ENCODE results near the gene MRPL24.

MRPL24 gene

GRCh38 chr1:156709757-156710489, 31.0 kb downstream of the MRPL24 start:
- DNase-seq (ENCODE audit: low spot score) = no peak

GRCh38 chr1:156709031-156709430, 31.9 kb downstream of the MRPL24 start:
- DNase-seq (ENCODE audit: low spot score) = no peak

- DNase-seq (ENCODE audit: low spot score) = no peak
Observed at GRCh38 chr1:156708218-156708661, 32.6 kb downstream of the MRPL24 start.

- DNase-seq (ENCODE audit: low spot score) = no peak
Observed at GRCh38 chr1:156707417-156708217, 33.3 kb downstream of the MRPL24 start.

DNA sequence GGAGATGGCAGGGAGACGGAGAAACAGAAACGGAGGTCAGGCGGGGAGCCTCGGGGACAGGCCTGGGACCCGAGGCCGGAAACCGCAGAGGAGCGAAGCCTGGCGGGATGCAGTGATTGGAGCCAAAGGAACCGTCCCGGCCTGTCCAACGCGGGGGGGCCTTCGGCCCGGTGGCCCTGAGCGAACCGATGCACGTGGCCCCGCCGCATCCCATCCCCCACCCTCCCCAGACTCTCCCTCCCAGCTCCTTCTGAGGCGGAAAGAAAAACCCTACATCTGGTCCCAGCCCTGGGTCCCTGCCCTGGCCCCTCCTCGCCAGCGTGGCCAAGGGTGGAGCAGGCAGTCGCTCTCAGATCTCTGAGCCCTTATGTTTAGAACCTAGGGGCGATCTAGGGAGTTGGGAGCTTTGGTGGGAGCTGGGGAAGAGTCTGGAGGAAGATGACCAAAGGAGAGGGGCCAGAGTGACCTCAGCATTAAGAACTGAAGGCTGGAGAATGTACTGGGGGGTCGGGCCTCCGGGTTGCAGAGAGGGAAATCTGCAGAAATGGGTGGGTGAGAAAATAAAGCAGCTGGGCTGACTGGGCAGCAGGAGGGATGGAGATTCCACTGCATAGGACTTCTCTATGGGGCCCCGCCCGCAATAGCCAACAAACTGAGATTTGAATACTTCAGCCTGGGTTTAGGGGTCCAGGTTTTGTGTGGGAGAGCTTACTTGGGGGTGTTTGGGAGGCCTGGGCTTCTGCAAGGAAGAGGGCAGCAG, 34.1 kb downstream of the MRPL24 start:
- no peak for DNase-seq (ENCODE audit: low spot score)

DNA sequence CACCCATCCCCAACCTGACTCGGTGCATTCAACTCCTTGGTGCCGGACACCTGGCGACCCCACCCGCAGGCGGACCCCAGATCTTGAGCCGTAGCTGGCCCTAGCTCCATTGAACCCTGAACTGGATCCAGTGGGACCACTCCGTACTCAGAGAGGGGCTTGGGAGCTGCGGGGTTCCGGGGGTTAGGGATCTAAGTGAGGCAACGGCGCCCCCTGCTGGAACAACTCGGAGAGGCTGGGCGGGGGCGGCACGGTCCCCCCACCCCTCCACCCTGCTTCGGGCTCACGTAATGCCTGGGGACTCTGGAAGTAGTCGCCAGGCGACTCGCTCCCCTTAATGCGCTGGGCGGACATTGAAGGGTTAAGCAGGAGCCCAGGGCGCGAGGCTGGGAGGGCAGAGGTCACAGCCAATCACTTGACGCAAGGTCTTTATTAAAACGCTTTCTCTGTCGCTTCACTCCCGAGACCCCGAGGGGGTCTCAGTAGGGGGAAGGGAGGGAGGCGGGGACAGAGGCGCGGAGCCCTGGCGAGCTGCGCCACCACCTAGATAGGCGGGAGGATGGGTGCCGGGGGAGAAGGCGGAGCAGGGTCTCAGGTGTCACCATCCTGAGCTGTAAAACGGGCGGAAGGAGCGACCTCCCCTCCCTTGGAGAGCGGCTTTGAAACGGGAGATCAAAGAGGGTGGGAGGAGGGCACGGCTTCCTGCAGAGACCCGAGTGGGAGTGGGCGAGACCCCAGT, 34.8 kb downstream of the MRPL24 start:
- peak; percentile 74 for DNase-seq (ENCODE audit: low spot score)

DNA sequence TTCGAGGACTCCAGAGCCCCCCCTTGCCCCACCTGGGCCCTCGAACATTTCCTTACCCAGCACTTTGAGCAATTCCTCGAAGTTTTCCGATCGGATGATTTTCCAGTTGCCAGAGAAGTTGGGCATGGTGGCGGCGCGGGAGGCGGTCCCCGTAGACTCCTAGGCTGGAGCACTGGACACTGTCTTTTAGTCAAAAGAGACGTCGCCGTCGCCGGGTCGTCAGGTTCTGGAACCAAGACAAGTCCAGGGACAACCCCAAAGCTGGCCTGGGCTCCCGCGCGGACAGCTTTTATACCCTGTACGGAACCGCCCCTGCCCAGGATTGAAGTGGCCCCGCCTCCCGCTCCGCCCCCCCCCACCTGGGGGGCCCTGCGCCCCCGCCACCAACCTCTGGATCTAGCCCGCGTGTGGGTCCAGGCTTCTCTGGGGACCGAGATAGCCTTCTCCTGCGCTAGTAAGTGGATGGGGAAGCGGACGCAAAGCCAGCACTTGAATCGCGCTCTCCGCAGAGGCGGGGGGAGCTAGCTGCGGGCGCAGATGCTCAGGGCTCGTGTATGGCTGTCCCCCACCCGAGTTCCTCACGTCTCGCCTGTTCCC, 35.5 kb downstream of the MRPL24 start, which contains the start of gene CRABP2:
Gene CRABP2 (minus strand): TSS at position 263 of the 597 bp plus-strand sequence. CDS start 137 bp downstream, at position 126.
- no peak for DNase-seq (ENCODE audit: low spot score)

DNA sequence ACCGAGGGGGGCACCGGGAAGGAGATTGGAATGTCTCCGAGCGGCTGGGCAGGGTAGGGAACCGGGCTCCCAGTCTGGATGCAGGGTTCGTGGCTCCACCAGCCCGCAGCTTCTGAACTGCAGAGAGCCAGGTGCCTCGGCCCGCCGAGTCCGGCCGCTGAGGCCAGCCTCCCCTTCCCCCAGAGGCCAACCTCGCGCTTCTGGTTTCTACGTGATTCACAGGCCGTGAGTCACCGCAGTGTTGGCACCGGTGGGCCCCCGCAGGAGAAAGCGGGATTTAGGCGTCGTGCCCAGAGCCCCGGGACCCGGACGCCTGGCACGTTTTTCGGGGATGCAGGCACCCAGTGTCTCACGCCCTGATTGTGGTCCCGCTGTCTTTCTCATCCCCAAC, 36.0 kb downstream of the MRPL24 start:
- DNase-seq (ENCODE audit: low spot score) = no peak

DNA sequence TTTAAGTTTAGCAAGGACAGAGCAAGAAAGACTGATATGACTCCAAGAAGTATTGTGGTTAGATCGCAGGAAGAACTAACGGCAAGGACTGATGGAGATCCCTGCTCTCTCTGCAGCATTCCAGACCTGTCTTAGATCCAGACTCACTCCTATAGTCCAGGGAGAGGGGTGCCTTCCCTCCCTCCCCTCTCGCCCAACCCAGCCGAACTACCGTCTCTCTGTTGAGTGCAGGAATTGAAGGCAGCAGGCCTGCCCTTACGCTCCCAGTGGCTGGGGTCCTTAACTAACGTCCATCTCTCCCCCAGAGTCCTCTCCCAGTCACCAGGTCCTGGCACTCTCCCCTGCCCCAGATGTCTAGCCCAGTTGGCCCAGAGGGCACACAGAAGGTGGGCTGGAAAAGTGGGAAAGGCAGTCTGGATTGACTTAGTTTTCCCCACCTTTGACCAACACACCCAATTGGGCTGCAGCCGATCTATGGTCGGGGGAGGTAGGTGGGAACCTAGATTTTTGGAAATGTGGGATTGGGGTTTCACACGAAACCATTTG, 36.6 kb downstream of the MRPL24 start:
- DNase-seq (ENCODE audit: low spot score) = no peak

- DNase-seq (ENCODE audit: low spot score) = no peak
Observed at GRCh38 chr1:156703741-156704140, 37.1 kb downstream of the MRPL24 start.

DNA sequence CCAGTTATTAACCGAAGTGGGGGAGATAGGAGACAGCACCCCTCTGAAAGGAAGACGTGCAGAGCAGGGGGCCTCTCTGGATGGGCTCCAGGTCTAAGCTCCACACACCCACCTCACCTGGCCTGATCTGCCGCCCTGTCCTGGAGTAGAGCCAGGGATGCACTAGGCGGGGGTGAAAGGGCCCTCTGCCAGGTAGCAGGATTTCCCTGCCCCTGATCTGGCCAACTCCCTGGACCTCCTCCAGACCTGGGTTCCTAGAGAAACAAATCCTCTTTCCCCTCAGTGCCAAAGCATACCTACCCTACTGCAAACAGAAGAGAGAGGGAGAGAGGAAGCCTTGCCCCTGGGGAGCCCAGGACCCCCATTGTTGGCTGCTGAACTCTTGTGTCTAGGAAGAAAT, 37.6 kb downstream of the MRPL24 start:
- no peak for DNase-seq (ENCODE audit: low spot score)

GRCh38 chr1:156700736-156701531, 40.0 kb downstream of the MRPL24 start:
- no peak for DNase-seq (ENCODE audit: low spot score)

DNA sequence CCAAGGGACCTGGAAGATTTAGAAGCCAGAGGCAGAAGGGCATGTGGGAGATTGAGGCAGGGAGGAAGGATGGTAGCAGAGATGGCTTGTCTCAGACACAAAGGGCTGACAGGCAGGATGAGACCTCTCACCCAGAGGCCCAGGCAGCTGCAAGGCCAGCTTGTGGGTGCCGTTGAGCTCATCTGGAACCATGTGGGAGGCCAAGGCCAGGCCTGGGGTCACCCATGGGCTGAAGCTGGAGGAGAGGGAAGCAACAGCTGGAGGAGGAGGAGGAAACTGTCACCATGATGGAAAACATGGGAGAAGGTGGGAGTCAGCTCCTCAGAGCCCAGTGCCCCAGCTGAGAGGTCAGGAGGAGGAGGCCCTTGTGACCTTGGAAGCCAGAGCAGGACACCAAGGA, 41.9 kb downstream of the MRPL24 start:
- DNase-seq (ENCODE audit: low spot score) = no peak

DNA sequence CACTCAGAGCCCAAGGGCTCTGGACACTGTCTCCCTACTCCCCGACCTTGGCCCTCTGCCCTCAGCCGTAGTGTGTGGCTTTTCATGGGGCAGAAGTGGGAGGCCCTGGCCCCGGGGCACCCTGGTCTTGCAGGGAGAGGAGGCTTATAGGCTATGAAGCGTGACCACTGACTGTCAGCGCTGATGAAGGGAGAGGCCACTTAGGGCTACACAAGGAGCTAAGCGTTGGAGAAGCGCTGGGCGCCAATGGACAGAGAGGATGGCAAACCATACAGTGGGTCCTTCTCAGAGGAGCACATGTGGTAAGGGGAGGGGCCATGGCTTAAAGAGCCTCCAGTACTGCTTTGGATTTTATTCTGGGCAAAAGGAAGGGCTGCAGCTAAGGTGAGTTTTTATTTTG, 43.4 kb downstream of the MRPL24 start:
- no peak for DNase-seq (ENCODE audit: low spot score)

GRCh38 chr1:156696755-156697154, 44.1 kb downstream of the MRPL24 start:
- DNase-seq (ENCODE audit: low spot score) = no peak

GRCh38 chr1:156694690-156694962, 46.3 kb downstream of the MRPL24 start:
- DNase-seq (ENCODE audit: low spot score) = no peak

- no peak for DNase-seq (ENCODE audit: low spot score)
Observed at GRCh38 chr1:156693848-156694689, 46.8 kb downstream of the MRPL24 start.

DNA sequence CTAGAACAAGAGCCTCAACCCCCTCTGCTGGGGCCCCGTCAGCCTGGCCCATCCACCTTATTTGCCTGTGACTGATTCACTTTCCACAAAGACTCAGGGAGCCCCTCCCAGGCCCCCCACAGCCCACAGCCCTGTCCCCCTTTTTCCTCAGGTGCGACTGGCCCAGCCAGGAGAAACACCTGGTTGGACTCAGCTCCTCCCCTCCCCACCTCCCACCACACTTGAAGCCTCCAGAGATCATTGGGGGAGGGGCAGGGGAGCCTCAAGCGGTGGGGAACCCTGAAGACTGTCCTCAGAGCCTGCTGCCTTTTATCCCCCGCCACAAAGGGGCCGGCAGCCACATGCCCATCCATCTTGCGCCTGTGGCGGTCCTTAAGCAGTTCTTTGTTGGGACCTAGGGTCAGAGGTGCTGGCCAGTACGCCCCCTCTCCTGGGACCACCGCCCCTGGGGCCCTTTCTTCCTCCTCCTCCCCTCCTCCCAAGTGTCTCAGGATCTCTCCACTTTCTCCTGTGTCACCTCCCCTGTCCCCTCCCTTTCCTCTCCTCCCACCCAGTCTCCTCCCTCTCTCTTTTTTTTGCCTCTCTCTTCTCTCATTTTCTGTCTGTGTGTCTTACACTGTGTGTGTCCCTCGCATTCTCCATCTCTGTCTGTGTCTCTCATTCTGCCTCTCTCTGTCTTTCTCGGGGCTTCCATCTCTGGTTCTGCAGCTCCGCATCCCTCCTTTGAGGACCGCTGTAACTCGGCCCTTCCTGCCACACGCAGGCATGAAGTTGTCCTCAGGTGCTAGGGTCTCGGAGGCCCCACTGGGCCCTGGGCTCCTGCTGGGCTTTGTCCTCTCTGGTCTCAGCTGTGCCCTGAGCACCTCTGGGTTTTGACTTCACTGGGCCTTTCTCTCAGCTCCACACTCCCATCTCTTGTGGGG, 47.7 kb downstream of the MRPL24 start:
- DNase-seq (ENCODE audit: low spot score) = no peak

All from germinal center (tissue), 1 donor.